GM18907 (cell line): Measurements from ENCODE around the gene NOM1.
"Not testable (repeated sequence)": the region's sequence is repeated elsewhere in the genome, so short reads cannot be mapped to it uniquely, and the experiment has no call there.

Source experiments
- ATAC-seq: cut with Tn5 transposase; IDR thresholded peaks from one replicate; pipeline ENCODE4 v1.9.1; 2021; ENCODE audit warnings: mild to moderate bottlenecking, moderate library complexity; ENCODE audit not compliant: unreplicated experiment

Gene NOM1

DNA sequence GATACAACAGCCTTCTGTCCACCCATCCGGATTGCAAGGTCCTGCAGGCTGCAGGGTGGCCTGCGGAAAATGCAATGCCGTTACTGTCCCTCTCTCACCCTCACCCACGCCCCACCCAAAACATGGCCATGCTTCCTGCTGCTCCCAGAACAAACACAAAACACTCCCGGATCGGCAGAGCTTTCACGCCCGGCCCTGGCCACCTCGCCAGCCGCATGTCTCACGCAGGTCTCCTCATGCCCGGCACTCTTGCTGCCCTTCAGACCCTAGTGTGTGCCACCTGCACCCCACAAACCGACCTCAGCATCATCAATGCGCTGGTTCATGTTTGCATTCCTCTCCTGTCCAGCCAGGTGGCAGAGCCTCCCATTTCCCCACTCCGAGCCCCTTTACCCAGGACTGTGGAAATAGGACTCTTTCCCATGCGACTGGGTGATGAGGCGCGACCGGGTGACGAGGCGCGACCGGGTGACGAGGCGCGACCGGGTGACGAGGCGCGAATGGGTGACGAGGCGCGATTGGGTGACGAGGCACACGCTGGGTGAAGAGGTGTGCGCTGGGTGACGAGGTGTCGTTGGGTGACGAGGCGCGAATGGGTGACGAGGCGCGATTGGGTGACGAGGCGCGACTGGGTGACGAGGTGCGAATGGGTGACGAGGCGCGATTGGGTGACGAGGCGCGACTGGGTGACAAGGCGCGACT is 8.9 kb upstream of the NOM1 start:
- ATAC-seq, result no peak

DNA sequence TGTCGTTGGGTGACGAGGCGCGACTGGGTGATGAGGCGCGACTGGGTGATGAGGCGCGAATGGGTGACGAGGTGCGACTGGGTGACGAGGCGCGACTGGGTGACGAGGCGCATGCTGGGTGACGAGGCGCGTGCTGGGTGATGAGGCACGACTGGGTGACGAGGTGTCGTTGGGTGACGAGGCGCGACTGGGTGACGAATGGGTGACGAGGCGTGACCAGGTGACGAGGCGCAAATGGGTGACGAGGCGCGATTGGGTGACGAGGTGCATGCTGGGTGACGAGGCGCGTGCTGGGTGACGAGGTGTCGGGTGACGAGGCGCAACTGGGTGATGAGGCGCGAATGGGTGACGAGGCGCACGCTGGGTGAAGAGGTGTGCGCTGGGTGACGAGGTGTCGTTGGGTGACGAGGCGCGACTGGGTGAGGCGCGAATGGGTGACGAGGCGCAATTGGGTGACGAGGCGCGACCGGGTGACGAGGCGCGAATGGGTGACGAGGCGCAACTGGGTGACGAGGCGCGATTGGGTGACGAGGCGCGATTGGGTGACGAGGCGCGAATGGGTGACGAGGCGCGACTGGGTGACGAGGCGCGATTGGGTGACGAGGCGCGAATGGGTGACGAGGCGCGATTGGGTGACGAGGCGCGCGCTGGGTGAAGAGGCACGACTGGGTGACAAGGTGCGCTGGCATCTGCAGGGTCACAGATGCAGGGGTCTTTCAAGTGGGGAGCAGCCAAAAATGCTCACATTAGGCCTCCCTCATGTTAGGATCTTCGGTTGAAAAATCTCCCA is 7.9 kb upstream of the NOM1 start:
- no peak for ATAC-seq

DNA sequence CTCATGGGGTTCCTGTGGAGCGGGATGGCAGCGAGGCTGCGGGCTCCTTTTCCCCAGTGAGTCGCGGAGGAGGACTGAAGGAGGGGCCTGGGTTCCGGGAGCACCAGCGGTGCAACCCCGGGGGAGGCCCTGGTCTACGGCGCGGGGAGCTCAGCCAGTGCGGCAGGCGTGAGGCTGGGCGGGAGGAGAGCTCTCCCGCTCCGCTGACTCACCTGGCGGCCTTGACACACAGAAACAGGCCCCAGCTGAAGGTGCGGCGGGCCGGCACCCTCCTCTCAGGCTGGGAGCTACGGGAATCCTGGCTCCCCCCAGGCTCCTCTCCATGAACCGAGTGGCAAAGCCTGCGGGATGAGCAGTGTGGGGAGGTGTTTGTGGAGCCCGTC is 6.8 kb upstream of the NOM1 start:
- no peak for ATAC-seq

DNA sequence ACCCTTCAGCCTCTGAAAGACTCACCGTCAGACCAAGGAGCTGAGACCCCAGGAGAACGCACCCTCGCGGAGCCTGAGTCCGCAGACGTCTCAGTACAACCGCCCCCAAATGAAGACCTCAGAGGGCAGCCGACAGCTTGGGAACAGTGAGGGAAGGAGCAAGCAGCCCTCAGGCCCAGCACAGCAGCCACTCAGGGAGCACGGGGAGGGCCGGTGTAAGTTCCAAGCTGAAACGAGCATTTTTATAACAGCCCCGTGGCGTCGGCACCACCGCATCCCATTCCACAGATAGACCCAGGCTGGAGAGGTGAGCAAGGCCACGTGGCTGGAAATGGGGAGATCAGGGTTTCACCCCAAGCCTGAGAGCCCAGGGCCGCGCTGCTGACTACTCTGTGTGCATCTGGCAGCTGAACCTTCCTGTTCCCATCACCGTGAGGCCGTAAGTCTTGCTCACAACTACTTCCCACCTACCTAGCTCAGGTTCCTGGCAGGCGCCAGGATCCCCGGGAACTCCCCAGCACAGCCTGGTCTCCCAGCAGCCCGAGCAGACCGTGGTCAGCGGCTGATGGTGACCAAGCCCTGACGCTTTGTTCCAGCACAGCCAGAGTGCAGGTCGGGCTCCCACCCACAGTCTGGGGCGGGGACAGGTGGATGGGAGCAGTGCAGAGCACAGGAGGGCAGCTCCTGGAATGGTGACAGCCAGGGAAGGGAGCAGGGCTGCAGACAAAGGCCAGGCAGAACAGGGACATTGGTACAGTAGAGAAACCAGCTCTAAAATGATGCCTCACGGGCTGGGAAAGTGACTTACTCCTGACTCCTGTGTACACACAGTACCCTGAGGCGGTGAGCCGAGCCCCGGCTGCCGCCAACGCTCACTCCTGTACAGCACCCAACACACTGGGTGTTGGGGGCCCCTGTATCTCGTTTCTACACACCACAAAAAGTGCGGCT is 6.1 kb upstream of the NOM1 start:
- no peak for ATAC-seq

DNA sequence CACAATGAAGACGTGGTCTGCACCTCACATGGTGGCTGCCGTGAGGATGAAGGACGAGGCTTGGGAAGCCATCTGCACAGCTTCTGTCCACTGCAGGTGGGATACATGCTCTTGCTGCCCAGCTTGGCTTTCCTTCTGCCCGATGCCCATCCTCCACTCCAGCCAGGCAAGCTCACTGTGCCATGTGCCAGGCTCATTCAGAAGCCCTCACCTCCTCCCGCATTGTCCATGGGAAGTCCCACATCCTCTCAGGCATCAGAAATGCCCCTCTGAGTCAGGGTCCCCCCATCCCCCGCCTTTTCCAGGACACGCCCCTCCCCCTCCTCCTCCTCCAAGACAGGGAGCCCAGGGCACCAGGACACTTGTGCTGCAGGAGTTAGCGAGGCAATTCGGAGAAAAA is 4.6 kb upstream of the NOM1 start:
- no peak for ATAC-seq

DNA sequence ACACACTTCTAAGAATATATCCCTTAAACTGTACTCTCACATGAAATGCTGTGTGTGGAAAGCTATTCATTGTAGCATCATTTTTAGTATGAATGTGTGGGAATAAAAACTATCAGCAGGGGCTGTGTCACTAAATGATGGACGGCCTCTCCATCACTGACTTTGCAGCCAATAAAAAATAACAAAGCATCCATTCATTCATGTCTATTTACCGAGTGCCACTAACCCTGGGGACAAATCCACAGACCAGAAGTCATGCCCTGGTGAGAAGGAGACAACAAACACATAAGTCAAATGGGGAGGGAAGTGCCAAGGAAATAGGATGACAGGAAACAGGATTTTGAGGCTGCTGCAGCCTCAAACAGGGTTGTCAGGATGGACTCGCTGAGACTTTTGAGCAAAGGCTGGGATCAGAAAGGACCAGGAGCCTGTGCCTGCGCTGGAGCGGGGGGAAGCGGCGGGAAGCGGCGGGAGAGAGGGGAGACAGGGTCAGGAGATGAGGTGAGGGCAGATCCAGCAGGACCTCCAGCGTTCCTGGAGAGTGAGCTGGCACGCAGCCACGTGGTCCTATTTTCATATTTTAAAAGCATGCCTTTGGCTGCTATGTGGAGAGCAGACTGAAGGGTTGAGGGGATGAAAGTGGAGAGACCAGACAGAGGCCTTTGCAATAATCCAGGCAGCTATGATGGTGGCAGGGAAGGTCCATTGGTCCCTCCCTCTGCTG is 2.2 kb upstream of the NOM1 start:
- ATAC-seq, result no peak

DNA sequence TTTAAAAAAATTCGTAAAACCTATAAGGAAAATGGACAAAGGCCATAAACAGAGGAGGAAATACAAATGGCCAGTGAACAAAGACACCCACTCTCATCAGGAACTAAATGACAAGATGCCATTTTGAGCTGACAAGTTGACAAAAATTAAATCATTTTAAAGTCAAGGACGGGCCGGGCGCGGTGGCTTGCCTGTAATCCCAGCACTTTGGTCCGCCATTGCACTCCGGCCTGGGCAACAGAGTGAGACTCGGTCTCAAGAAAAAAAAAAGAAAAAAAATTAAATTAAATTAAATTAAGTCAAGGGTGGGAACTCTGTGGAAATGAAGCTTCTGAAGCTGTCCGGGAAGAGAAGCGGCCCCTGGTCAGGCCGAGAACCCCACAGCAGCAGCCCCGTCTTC is 1.2 kb upstream of the NOM1 start:
- no peak for ATAC-seq

DNA sequence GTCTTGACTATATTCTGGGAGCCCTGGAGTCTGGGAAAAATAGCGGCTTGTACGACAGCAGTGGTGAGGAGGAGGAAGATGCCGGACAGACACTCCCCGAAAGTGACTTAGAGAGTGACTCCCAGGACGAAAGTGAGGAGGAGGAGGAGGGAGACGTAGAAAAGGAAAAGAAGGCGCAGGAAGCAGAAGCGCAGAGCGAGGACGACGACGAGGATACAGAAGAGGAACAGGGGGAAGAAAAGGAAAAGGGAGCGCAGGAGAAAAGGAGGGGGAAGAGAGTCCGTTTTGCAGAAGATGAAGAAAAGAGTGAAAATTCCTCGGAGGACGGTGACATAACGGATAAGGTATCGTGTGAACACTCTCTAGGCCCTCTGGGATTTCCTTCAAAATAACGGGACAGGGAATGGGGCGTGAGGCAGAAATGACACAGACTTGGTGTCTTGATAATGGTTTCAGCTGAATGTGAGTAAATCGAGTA is 908 bp downstream of the NOM1 start:
- no peak for ATAC-seq

DNA sequence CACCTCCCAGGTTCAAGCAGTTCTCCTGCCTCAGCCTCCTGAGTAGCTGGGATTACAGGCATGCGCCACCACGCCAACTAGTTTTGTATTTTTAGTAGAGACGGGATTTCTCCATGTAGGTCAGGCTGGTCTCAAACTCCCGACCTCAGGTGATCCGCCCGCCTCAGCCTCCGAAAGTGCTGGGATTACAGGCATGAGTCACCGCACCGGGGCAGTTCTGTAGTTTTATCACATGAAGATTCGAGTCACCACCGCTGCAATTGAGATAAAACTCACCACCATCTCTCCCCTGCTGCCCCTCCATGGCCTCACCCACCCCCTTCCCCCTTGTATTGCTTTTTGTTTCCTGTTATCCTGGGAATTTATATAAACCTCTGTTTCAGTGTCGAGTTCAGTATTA is 3.7 kb downstream of the NOM1 start:
- not testable (repeated sequence) for ATAC-seq

DNA sequence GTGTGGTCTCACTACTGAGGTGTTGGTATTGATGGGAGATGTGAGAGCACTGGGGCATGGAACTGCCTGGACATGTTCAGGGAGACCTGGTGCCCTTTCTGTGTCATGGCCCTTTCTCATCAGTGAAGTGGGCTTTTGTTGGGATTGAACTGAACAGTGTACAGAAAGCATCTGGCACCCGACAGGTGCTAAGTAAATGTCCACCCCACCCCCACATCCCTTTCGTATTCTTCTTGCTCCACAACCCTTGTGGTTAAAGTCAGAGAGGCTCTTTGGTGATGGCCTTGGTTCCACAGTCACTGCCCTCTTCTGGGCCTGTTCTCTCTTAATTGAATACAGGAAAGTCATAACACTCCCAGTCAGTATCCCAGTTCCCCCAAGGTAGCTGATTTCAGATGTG is 5.4 kb downstream of the NOM1 start:
- ATAC-seq, result no peak

DNA sequence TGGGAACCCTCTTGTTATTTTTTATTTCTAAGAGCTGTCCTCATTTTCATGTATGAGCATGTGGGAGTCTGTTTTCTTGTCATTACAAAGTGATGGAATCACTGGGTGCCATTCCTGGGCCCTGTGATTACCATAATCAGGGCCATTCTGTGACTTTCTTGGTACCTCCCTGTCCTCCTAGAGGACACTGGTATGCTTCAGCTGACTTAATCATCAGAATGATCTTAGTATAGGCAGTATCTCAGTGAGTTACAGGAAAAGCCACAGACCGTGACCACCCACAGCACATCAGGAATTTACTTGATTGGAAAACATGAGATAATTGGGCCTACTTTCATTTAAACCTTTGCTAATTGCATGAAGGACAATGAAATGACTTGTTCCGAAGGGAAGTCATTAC is 7.2 kb downstream of the NOM1 start:
- no peak for ATAC-seq

DNA sequence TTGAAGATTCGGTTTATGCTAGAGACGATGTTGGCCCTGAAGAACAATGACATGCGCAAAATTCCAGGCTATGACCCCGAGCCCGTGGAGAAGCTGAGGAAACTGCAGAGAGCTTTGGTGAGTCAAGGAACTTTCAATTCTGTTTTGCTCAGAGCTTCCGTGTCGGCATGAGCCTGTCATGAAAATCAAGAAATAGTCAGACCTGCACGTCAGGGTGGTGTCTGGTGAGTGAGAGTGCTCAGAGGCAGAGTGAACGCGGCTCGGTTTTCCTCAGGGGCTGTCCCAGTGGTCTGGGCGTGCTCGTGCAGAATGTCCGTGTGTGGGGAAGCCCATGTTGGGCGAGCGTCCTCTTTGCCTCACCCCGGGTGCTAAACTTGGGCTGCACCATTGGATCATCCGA is 12.6 kb downstream of the NOM1 start:
- ATAC-seq, result no peak

DNA sequence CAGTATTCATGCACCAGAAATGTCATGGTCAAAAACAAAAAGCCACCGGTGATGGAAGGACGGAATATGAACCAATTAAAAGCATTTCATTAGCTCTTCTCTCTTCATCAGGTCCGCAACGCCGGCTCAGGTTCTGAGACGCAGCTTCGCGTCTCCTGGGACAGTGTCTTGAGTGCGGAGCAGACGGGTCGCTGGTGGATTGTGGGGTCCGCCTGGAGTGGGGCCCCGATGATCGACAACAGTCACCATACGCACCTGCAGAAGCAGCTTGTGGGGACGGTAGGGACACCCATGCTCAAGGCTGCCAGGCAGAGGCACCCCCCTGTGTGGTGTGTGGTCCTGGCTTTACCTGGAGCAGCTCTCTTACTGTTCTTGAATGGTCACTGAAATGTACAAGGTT is 13.4 kb downstream of the NOM1 start:
- ATAC-seq, result no peak

DNA sequence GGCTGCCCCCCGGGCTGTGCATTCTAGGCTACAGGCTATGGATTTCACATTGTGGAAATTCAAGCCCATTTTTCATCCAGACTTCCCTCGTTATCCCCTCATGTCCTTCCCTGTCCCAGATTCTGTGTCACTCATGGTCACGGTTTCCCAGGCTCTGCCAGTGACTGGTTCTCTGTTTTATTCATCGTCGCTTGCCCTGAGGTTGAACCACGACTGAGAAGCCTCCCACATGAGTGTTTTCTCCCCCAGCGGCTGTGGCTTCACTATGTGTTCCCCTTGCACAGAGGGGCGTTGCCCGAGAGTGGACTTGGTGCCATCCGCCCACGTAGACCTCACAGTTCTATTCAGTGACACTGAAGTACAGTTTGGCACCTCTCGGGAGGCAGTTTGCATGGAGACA is 14.0 kb downstream of the NOM1 start:
- no peak for ATAC-seq

DNA sequence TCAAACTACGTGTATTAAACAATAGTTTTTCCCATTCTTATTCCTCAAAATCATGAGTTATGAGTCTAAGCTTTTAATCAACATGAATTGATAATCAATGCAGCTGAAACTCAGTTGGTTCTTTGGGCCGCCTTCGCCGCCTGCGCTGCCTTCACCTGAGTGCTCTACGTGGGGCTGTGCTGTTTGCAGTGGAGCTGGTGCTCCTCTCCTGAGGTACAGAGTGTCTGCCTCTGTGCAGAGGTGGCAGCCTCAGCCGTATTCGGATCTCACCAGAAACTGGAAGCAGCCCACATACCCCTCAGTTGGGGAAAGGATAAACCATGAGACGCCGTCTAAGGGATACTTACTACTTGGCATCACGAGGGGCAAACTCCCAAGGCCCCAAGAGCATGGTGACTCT is 15.5 kb downstream of the NOM1 start:
- no peak for ATAC-seq

DNA sequence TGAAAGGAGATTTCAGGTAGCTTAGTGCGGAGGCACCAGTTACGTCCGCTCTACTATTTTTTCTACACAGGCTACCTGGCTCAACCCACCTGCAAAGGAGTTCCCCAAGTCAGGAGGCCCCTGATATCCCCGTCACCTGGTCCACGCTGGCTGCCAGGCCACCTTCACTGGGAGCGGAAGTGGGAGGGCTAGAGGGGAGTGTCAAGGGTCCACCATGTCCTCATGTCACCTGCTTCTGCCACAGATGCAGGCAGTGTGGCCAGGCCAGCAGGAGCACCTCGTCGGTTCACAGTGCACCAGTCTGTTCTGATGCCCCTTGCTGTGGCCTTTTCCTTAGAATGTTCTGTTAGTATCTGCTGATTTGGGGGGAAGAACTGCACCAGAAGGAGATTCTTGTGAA is 16.9 kb downstream of the NOM1 start:
- no peak for ATAC-seq

DNA sequence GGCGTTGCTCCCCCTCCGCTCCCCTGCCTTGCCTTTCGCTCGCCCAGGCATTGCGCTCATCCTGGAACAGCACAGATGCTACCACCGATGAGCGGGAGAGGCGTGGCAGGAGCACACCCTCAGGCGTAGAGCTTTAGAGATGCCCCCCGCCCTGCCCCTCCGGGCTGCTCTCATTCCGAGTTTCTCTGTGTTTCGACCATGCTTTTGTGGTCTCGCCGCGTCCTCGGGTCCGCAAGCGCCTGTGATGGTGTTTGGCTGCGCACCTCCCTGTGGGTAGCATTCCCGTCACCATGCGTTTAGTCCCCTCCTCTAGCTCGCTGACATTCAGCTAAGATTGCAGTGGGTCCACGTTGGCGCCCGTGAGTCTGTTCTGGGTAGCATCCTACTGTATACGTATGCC is 18.7 kb downstream of the NOM1 start:
- no peak for ATAC-seq

DNA sequence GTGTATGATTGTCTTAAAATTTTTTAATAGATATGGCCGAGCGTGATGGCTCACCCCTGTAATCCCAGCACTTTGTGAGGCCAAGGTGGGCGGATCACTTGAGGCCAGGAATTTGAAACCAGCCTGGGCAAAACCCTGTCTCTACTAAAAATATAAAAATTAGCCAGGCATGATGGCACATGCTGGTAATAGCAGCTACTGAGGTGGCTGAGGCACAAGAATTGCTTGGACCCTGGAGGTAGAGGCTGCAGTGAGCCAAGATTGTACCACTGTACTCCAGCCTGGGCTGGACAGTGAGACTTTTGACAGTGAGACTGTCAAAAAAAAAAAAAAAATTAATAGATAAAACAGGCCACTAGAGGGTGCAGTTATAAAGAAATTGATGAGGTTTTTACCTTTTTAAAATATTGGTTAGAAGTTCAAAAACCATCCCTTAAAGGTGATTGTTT is 20.5 kb downstream of the NOM1 start:
- ATAC-seq, result no peak

DNA sequence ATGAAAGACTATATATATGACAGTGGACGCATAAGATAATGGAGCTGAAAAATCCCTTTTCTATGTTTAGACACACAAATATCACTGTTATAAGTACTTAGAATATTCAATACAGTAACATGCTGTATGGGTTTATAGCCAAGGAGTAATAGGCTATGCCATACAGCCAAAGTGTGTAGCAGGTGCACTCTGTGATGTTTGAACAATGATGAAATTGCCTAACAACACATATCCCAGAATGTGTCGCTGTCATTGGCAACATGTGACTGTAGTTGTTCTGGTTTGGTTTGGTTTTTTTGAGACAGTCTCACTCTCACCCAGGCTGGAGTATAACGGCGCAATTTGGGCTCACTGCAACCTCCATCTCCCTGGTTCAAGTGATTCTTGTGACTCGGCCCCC is 26.1 kb downstream of the NOM1 start:
- ATAC-seq, result no peak

DNA sequence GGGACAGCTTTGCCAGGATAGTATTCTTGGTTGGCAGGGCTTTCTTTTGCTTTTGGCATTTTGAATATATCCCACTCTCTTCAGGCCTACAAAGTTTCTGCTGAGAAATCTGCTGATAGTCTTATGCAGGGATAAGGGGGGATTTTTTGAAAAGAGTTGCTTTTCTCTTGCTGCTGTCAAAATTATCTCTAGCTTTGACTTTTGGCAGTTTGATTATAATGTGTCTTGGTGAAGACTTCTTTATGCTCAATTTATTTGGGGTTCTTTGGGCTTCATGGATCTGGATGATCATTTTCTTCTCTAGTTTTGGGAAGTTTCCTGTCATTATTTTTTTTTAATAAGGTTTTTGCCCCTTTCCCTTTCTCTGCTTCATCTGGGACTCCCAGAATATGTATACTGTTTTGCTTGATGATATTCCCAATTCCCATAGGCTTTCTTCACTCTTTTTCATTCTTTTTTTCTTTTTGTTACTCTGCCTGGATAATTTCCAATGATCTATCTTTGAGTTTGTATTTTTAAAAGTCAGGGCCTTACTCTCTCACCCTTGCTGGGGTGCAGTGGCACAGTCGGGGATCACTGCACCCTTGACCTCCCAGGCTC is 29.6 kb downstream of the NOM1 start:
- no peak for ATAC-seq
